PC-9 (cell line): ENCODE data around the gene PAEP.

Source experiments
- CTCF ChIP-seq: fragments of 200-600 bp; sonication (generic); conservative IDR thresholded peaks from 2 replicates; pipeline ENCODE4 v1.6.1; 2017; ENCODE audit warnings: mixed run types, antibody characterized with exemption, mild to moderate bottlenecking, moderate library complexity
- EZH2 ChIP-seq: fragments of 200-600 bp; sonication (generic); IDR thresholded peaks from 2 replicates; pipeline ENCODE4 v1.8.0; 2017; ENCODE audit warnings: antibody characterized with exemption, low read depth

- TF ChIP-seq CTCF (no peak), EZH2 (no peak)
These were observed 22.1 kb downstream of the PAEP start for GRCh38 chr9:135583688-135584011.
